BJ (cell line): ENCODE data around the gene C11orf24. TPM values are rescaled to one million over a fixed set of nuclear protein-coding genes. Genes with fewer than 3 reads are reported as not detected.

Experiments used
- CTCF ChIA-PET: fragments of 350-600 bp; formaldehyde crosslinking; extraction: SDS; loops from one replicate; lab custom pipeline; 2021; ENCODE audit warnings: antibody characterized with exemption, inconsistent platforms; lab: Yijun Ruan, JAX
- POLR2A ChIA-PET: fragments of 300-600 bp; sonication (Branson Sonifier 250); formaldehyde crosslinking; extraction: SDS; loops from one replicate; lab custom pipeline; 2021; ENCODE audit warnings: antibody characterized with exemption; lab: Charles Lee
- DNase-seq: peaks from one replicate; pipeline ENCODE4 v3.0.0-alpha.2; 2011; ENCODE audit warnings: low read depth
- H3K27me3 ChIP-seq: 2 replicates; pipeline ENCODE4 v1.6.0; 2011; ENCODE audit warnings: low read length; ENCODE audit not compliant: control insufficient read depth, insufficient read depth
- H3K36me3 ChIP-seq: 2 replicates; pipeline ENCODE4 v1.5.1; 2011; ENCODE audit warnings: low read length; ENCODE audit not compliant: control insufficient read depth, insufficient read depth
- H3K4me3 ChIP-seq: 2 replicates; pipeline ENCODE4 v1.5.1; 2011; ENCODE audit warnings: low read depth, mild to moderate bottlenecking, control low read depth, low read length
- CTCF ChIP-seq: IDR thresholded peaks from 2 replicates; pipeline ENCODE4 v1.5.1; 2011; ENCODE audit warnings: low read depth, mild to moderate bottlenecking, control low read depth, inconsistent platforms, low read length, moderate library complexity; ENCODE audit not compliant: insufficient read depth
- polyA plus RNA-seq: library from polyadenylated mRNA; depleted of rRNA; stranded (reverse); fragments of >200 nt; gene quantifications from 2 replicates; pipeline ENCODE4 v1.2.3, GENCODE V29; 2011

The C11orf24 gene
- polyA plus RNA-seq, 1 experiment, result 97.3 TPM

DNA sequence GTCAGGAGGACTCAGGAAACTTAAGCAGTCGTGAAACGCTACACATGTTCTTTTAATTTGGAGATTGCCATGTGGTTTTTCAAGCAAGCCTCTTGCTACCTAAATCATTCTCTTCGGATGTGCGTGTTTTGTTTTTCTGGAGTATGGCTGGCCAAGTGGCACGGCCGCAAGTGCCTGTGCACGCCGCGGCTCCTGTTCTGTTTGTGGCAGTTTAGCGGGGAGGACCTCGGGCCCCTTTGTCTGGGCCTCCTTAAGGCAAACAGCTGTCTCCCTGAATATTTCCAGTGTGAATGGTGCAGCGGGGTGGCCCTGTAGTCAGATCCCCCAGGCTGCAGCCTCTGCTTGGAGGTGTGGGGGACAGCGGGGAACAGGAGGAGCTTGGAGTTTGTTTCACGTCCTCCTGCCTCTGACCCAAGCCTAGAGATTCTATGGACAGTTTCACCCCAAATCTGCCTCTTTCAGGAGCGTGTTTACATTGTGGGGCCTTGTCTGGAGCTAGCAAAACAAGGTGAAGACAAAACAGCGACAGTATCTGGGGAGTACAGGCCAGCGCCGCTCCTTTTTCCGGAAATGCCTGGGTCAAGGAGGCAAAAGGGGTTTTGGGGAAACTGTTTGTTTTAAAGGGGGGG is 41.9 kb upstream of the C11orf24 start:
- Histone ChIP-seq H3K36me3 (no peaks in the 10 kb centered on the region), H3K4me3 (peak overlapping the region; percentile 67), H3K27me3 (no peaks in the 10 kb centered on the region)
- no peak for DNase-seq
- no peak for TF ChIP-seq CTCF
- POLR2A ChIA-PET, result no interaction called here
- CTCF ChIA-PET, result interaction anchor here (1.5 to 1.9 kb wide), 2 partner anchors 57 to 70 kb away, joined by 8 to 9 read pairs; no protein-coding TSS in a partner anchor

DNA sequence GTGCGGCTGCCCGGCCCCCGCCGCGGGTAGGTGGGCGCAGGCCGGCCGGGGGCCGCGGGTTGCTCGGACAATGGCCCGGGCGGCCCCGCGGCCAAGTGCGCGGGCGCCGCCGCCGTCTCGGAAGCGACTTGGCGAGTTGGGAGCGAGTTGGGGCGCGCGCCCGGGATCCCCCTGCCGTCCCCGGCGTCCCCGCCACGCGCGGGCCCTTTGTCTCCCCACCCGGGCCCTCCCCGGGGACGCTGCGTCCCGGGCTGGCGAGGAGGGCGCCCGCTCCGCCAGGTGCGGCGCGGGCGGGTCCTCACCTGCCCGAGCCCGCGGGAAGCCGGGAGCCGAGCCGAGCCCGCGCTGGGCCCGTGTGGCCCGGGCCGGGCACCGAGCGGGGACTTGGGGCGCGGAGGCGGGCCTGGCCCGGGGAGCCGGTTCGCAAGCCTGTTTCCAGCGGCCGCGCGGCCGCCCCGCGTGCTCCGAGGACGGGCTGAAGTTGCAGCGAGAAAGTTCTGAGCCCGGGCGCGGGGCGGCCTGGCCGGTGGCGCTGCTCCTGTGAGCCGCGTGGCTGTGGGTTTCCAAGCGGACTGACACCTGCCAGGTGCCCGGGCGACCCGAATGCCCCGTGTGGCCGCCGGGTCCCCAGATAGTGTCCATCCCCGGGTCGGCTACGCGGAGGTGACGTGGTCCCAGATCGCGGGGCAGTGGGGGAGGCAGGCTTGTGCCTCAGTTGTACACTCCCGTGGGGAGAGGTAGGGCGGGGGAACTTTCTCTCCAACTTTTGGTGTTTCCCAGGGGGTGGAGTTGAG is 41.2 kb upstream of the C11orf24 start:
- no peaks in the 10 kb centered on the region for H3K36me3 ChIP-seq
- no peak for DNase-seq

GRCh38 chr11:68312117-68312779 is 40.5 kb upstream of the C11orf24 start, which contains the start of gene LRP5:
LRP5 (plus strand) TSS chr11:68312591; CDS start chr11:68312715, 124 bp downstream.
- DNase-seq, result no peak
- Histone ChIP-seq H3K4me3 (peak within 1 kb of the TSS; percentile 67), H3K27me3 (no peaks in the 10 kb centered on the region), H3K36me3 (no peaks in the 10 kb centered on the region)
- ChIA-PET CTCF (no interaction called here), POLR2A (interaction anchor here (0.6 kb wide), 1 partner anchor 94 kb away, joined by 5 read pairs; no protein-coding TSS in a partner anchor)
- no peak for TF ChIP-seq CTCF

More for the DNA sequence above, 41.2 kb upstream of the C11orf24 start:
- Histone ChIP-seq H3K4me3 (peak overlapping the region; percentile 67), H3K27me3 (no peaks in the 10 kb centered on the region)
- ChIA-PET CTCF (interaction anchor here (1.5 to 1.9 kb wide), 2 partner anchors 56 to 71 kb away, joined by 8 to 9 read pairs; no protein-coding TSS in a partner anchor), POLR2A (no interaction called here)
- TF ChIP-seq CTCF, result no peak

DNA sequence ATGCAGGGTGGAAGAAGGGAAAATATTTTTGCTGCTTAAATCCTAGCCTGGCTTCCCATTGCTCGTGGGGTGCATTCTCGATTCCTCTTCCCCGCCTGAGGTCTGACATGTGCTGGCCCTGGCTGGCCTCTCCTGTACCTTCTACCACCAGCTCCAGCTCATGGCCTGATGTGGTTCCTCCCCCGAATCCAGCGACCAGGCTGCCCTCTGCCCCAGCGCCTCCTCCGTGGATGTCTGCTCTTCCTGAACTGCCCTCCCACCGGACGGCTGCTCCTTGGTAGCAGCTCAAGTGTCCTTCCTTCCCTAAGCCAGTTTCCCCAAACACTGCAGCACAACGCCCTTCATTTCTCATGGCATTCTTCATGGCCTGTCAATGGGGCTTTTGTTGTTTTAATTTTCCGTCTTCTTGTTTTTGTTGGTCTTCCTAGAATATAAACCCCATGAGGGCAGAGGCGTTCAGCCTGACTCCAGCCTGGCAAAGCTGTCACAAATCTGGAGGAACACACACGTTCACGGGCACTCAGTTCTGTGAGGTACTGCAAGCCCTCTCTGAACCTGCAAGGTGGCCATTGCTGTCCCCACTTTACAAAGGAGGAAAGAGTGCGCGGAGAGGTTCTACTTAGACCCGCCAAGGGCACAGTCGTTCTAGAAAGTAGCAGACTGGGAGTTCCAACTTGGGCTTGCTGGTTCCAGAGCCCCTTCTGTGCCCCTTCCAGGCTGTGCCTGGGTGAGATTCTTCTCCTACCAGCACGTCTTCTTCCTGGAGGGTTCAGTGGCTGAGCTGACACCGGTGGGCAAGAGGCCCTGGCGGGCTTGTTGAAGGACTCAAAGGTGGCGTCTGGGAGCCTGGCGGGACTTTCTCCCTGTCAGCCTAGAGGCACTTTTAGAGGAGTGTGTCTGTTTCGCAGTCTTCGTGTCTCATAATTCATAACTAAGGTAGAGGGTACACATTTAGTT is 39.7 kb upstream of the C11orf24 start:
- no peak for TF ChIP-seq CTCF
- no peaks in the 10 kb centered on the region for H3K36me3 ChIP-seq
- no peak overlapping the region; the same call in 1 of the 2 replicates for H3K4me3 ChIP-seq
- POLR2A ChIA-PET, result interaction anchor here (0.6 kb wide), 1 partner anchor 93 kb away, joined by 5 read pairs; no protein-coding TSS in a partner anchor
- no peaks in the 10 kb centered on the region for H3K27me3 ChIP-seq
- CTCF ChIA-PET, result interaction anchor here (0.5 to 2.4 kb wide), 5 partner anchors 11 to 72 kb away, joined by 3 to 15 read pairs (median 4); no protein-coding TSS in a partner anchor
- no peak for DNase-seq
